Measurements from ENCODE around the gene TNFRSF8. TPM values are rescaled to one million over a fixed set of nuclear protein-coding genes. Genes with fewer than 3 reads are reported as not detected.

The TNFRSF8 gene
- total and polyA plus RNA-seq, 9 of the 15 experiments (the other 6 are each of a cell fraction or from before 2014, with no cell fraction given) = 3.5 to 38.4 (median 17.1) TPM

DNA sequence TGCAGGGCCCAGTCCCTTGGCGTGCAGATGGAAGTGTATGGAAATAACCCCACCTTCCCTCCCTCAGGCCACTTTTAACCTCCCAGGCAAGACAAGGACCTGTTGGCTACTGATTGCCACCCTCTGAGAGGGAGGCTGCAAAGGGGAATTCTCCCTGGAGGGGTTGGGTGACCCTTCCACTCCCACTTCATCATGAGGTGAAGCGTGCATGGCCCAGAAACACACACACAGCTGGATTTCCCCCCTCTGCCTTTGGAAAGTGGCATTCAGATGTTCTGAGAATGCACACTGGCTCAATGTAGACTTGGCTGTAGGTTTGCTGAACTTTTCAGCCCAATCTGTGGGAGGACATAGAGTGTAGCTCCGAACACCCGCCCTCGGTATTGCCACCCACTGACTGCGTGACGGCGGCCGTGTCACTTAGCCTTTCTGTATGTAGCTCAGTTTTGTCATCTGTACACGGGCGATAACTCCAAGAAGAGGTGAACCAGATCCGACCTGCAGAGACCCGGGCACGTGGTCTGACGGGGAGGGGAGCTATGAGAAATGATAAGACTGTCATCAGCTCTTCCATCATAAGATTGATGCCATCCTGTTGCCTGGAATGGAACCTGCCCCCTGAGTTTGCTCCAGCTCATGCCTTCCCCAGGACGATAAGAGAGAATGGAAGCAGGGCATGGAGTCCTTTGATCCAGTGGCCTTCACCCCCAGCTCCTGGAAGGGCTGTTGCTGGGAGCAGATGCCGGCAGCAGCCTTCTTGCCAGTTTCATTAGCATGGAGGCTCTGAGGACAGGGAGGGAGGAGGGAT, 24.5 kb upstream of the TNFRSF8 start (continued):
- peak; percentile 86 for TF ChIP-seq NBN (IDR thresholded peaks at IDR 0.05; ENCODE audit: low read depth)
- TF ChIP-seq, protein P1, sequence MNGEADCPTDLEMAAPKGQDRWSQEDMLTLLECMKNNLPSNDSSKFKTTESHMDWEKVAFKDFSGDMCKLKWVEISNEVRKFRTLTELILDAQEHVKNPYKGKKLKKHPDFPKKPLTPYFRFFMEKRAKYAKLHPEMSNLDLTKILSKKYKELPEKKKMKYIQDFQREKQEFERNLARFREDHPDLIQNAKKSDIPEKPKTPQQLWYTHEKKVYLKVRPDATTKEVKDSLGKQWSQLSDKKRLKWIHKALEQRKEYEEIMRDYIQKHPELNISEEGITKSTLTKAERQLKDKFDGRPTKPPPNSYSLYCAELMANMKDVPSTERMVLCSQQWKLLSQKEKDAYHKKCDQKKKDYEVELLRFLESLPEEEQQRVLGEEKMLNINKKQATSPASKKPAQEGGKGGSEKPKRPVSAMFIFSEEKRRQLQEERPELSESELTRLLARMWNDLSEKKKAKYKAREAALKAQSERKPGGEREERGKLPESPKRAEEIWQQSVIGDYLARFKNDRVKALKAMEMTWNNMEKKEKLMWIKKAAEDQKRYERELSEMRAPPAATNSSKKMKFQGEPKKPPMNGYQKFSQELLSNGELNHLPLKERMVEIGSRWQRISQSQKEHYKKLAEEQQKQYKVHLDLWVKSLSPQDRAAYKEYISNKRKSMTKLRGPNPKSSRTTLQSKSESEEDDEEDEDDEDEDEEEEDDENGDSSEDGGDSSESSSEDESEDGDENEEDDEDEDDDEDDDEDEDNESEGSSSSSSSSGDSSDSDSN (IDR thresholded peaks at IDR 0.05; ENCODE audit: borderline replicate concordance in 1 of 2, low read depth in 2 of 2, low read length in 2 of 2) = 0 out of 4 replicates have a peak, but pooled peaks of 1 of the 2 experiments have one; percentile 28
- TF ChIP-seq MTF1 (CRISPR knock-in tag; IDR thresholded peaks at IDR 0.05; ENCODE audit: borderline replicate concordance) = no peak
- TF ChIP-seq JUND (IDR thresholded peaks at IDR 0.05; ENCODE audit: borderline replicate concordance, low read depth, low read length) = peak; percentile 86
- TF ChIP-seq JUND (tag; IDR thresholded peaks at IDR 0.05; ENCODE audit: borderline replicate concordance, low read depth, low read length) = peak; percentile 66; the same call in 1 of the 3 replicates
- peak; percentile 61 to 85 for TF ChIP-seq TRIM24 (IDR thresholded peaks at IDR 0.05)
- TF ChIP-seq OTX1 (CRISPR knock-in tag; IDR thresholded peaks at IDR 0.05) = no peak
- TF ChIP-seq, protein P2, sequence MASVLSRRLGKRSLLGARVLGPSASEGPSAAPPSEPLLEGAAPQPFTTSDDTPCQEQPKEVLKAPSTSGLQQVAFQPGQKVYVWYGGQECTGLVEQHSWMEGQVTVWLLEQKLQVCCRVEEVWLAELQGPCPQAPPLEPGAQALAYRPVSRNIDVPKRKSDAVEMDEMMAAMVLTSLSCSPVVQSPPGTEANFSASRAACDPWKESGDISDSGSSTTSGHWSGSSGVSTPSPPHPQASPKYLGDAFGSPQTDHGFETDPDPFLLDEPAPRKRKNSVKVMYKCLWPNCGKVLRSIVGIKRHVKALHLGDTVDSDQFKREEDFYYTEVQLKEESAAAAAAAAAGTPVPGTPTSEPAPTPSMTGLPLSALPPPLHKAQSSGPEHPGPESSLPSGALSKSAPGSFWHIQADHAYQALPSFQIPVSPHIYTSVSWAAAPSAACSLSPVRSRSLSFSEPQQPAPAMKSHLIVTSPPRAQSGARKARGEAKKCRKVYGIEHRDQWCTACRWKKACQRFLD (CRISPR knock-in tag; IDR thresholded peaks at IDR 0.05) = peak; percentile 84; the same call in 1 of the 2 replicates
- TF ChIP-seq EZH2 (IDR thresholded peaks at IDR 0.05; ENCODE audit: borderline replicate concordance, low read depth, low read length) = no peak
